Measurements from ENCODE around the gene KCTD18.

- TF ChIP-seq CTCF (IDR thresholded peaks at IDR 0.05) (no peak), POLR2A (IDR thresholded peaks at IDR 0.05) (no peak)
Observed at GRCh38 chr2:200523158-200523557, 13.3 kb upstream of the KCTD18 start.

Data from adrenal gland (tissue), 5 donors.